ENCODE data around the gene ACTR2.

ACTR2 gene

GRCh38 chr2:65199166-65199565 lies 28.5 kb upstream of the ACTR2 start:
- TF ChIP-seq ZFX (IDR thresholded peaks at IDR 0.05) (no peak), CTCF (conservative IDR thresholded peaks at IDR 0.05) (no peak)
- no peak overlapping the region for H3K27ac ChIP-seq

GRCh38 chr2:65199891-65200290 lies 27.7 kb upstream of the ACTR2 start:
- no peak for TF ChIP-seq ZFX (IDR thresholded peaks at IDR 0.05)
- no peak for TF ChIP-seq CTCF (conservative IDR thresholded peaks at IDR 0.05)
- H3K27ac ChIP-seq = no peak overlapping the region

GRCh38 chr2:65204461-65205210 lies 23.0 kb upstream of the ACTR2 start:
- H3K27ac ChIP-seq = no peak overlapping the region
- TF ChIP-seq CTCF (conservative IDR thresholded peaks at IDR 0.05) (no peak), ZFX (IDR thresholded peaks at IDR 0.05) (no peak)

GRCh38 chr2:65212115-65212514 lies 15.5 kb upstream of the ACTR2 start:
- no peak overlapping the region for H3K27ac ChIP-seq
- no peak for TF ChIP-seq CTCF (conservative IDR thresholded peaks at IDR 0.05)
- no peak for TF ChIP-seq ZFX (IDR thresholded peaks at IDR 0.05)

GRCh38 chr2:65212619-65213018 lies 15.0 kb upstream of the ACTR2 start:
- no peak overlapping the region for H3K27ac ChIP-seq
- TF ChIP-seq CTCF (conservative IDR thresholded peaks at IDR 0.05) = no peak
- TF ChIP-seq ZFX (IDR thresholded peaks at IDR 0.05) = no peak

- no peak overlapping the region for H3K27ac ChIP-seq
- TF ChIP-seq ZFX (IDR thresholded peaks at IDR 0.05) = no peak
- TF ChIP-seq CTCF (conservative IDR thresholded peaks at IDR 0.05) = no peak
Observed at GRCh38 chr2:65213035-65213434, 14.6 kb upstream of the ACTR2 start.

GRCh38 chr2:65214361-65214760 lies 13.3 kb upstream of the ACTR2 start:
- TF ChIP-seq CTCF (conservative IDR thresholded peaks at IDR 0.05) (no peak), ZFX (IDR thresholded peaks at IDR 0.05) (no peak)
- no peak overlapping the region for H3K27ac ChIP-seq
